Adrenal gland (tissue), 12 donors: Measurements from ENCODE around the gene ERBIN. TPM values are rescaled to one million over a fixed set of nuclear protein-coding genes. Genes with fewer than 3 reads are reported as not detected.

ENCODE experiments used
- DNase-seq, 7 donors: peaks; one replicate each; pipeline ENCODE4 v3.0.0-alpha.2; 2019 to 2020
- H3K27ac ChIP-seq, 5 donors: fragments of 200-600 bp; sonication (generic) in 4 of 5; 1 replicate in 3 of 5; 2 replicates in 2 of 5; pipeline versions ENCODE4 v1.5.1 to v1.8.0; 2016 to 2020; ENCODE audit warnings: mild to moderate bottlenecking in 1 of 5
- H3K27me3 ChIP-seq: fragments of 200-600 bp; 2 replicates; pipeline ENCODE4 v1.8.0; 2021
- H3K36me3 ChIP-seq, 2 donors: fragments of 200-600 bp; replicated peaks in 1 of 2; 1 replicate in 1 of 2; 2 replicates in 1 of 2; pipeline versions ENCODE4 v1.5.1 to v1.8.0; 2018 to 2022
- H3K4me1 ChIP-seq, 2 donors: fragments of 200-600 bp; replicated peaks in 1 of 2; 1 replicate in 1 of 2; 2 replicates in 1 of 2; pipeline versions ENCODE4 v1.5.1 to v1.8.0; 2018 to 2021
- H3K4me3 ChIP-seq, 4 donors: fragments of 200-600 bp; sonication (generic) in 3 of 4; one replicate each; pipeline ENCODE4 v1.5.1; 2016 to 2018
- H3K9me3 ChIP-seq, 3 donors: fragments of 200-600 bp; sonication (generic) in 1 of 3; replicated peaks in 1 of 3; 1 replicate in 2 of 3; 2 replicates in 1 of 3; pipeline versions ENCODE4 v1.5.1 to v1.8.0; 2016 to 2021
- CTCF ChIP-seq, 6 experiments: fragments of 450-650 bp in 4 of 6; fragments of 200-600 bp in 2 of 6; sonication (generic) in 1 of 6; IDR thresholded peaks; 1 replicate in 5 of 6; 2 replicates in 1 of 6; pipeline versions ENCODE4 v1.5.1 to v1.8.0; 2016 to 2021; ENCODE audit warnings: antibody characterized with exemption in 6 of 6, mild to moderate bottlenecking in 2 of 6, moderate library complexity in 1 of 6
- POLR2A ChIP-seq, 2 donors: fragments of 450-650 bp; IDR thresholded peaks; one replicate each; pipeline ENCODE4 v1.6.1; 2017; ENCODE audit warnings: antibody characterized with exemption in 2 of 2, mild to moderate bottlenecking in 2 of 2, moderate library complexity in 1 of 2
- WGBS, 4 donors: extraction: QIAGEN DNeasy Blood & Tissue Kit in 2 of 4; methylation state at CpG; one replicate each; pipeline versions ENCODE4 v1.1.5 to v1.1.7; 2013 to 2017; 5-methylcytosine and 5-hydroxymethylcytosine counted together
- intact Hi-C, 2 donors: fragments of 100-400 bp; cut with DNase I; formaldehyde crosslinking; loops; one replicate each; pipeline versions ENCODE4 v1.14.1 to v1.15.0; 2022 to 2023
- polyA plus RNA-seq, 3 donors: library from polyadenylated mRNA; stranded (reverse); fragments of 200-250 nt in 2 of 3; fragments of 350-450 nt in 1 of 3; fragmentation: Illumina TruSeq in 1 of 3; extraction: RNeasy Lipid Tissue Mini Kit (QIAGEN cat#74804) in 1 of 3; gene quantifications; one replicate each; pipeline ENCODE4 v1.2.3, GENCODE V29; 2013 to 2014
- total RNA-seq, 9 donors: library from RNA; depleted of rRNA in 4 of 9; stranded (reverse); fragments of >200 nt in 4 of 9; fragments of 120-200 nt in 1 of 9; fragmentation: NEBNext Ultra II Directional in 1 of 9; extraction: Animal tissue kit (Norgen Biotek cat#: 25700) in 1 of 9; gene quantifications; one replicate each; pipeline versions ENCODE4 v1.1.0 to v1.2.4, GENCODE V29; 2013 to 2023
- donor health status: healthy with polysubstance abuse.
- donor health status: Bipolar disorder and iron deficiency.
- donor health status: DM: yes; HTN: yes; CAD: no.
- donor health status: DM: no; HTN: no; CAD: no.
- donor health status: DM: no; HTN: no; CAD: no.
- donor health status: DM: yes; HTN: yes; CAD: no.

ERBIN gene
- total and polyA plus RNA-seq, 12 donors, result 10.7 to 74.0 (median 47.0) TPM

- WGBS, 4 donors, result 91 to 97% (median 95%) methylated on average over 9 of the region's 9 CpGs
- Histone ChIP-seq H3K27ac (no peak overlapping the region), H3K4me1 (no peaks in the 10 kb centered on the region), H3K36me3 (no peaks in the 10 kb centered on the region), H3K27me3 (no peaks in the 10 kb centered on the region), H3K9me3 (no peaks in the 10 kb centered on the region), H3K4me3 (no peak overlapping the region)
- intact Hi-C loops, result no loop called here
- TF ChIP-seq POLR2A (IDR thresholded peaks at IDR 0.05), result no peak
- TF ChIP-seq CTCF (IDR thresholded peaks at IDR 0.05), result no peak
- no peak for DNase-seq
Observed at GRCh38 chr5:65999061-65999723, 72.8 kb downstream of the ERBIN start.

GRCh38 chr5:66001952-66002351 is 75.6 kb downstream of the ERBIN start:
- Histone ChIP-seq H3K27ac (no peak overlapping the region), H3K36me3 (no peaks in the 10 kb centered on the region), H3K27me3 (no peaks in the 10 kb centered on the region), H3K4me1 (no peaks in the 10 kb centered on the region), H3K4me3 (no peak overlapping the region), H3K9me3 (no peaks in the 10 kb centered on the region)
- WGBS, 4 donors, result 94 to 98% (median 97%) methylated on average over 4 of the region's 4 CpGs
- intact Hi-C loops, result no loop called here
- DNase-seq, result no peak
- TF ChIP-seq POLR2A (IDR thresholded peaks at IDR 0.05) (no peak), CTCF (IDR thresholded peaks at IDR 0.05) (no peak)

GRCh38 chr5:66002415-66002814 is 76.0 kb downstream of the ERBIN start:
- no peaks in the 10 kb centered on the region for H3K27me3 ChIP-seq
- no peak overlapping the region for H3K27ac ChIP-seq
- TF ChIP-seq CTCF (IDR thresholded peaks at IDR 0.05) (no peak), POLR2A (IDR thresholded peaks at IDR 0.05) (no peak)
- intact Hi-C loops, result no loop called here
- H3K9me3 ChIP-seq, result no peaks in the 10 kb centered on the region
- H3K36me3 ChIP-seq, result no peaks in the 10 kb centered on the region
- no peak overlapping the region for H3K4me3 ChIP-seq
- no peak for DNase-seq
- WGBS, 4 donors, result 86 to 88% (median 87%) methylated on average over 2 of the region's 2 CpGs
- no peaks in the 10 kb centered on the region for H3K4me1 ChIP-seq

- intact Hi-C loops, result no loop called here
- WGBS, 4 donors, result 98 to 100% (median 98%) methylated on average over 14 of the region's 14 CpGs
Observed at GRCh38 chr5:66004216-66004615, 77.8 kb downstream of the ERBIN start.

More at GRCh38 chr5:66004216-66004615, 77.8 kb downstream of the ERBIN start:
- Histone ChIP-seq H3K36me3 (no peaks in the 10 kb centered on the region), H3K27me3 (no peaks in the 10 kb centered on the region), H3K4me1 (no peaks in the 10 kb centered on the region), H3K4me3 (no peak overlapping the region), H3K9me3 (no peaks in the 10 kb centered on the region), H3K27ac (no peak overlapping the region)
- TF ChIP-seq CTCF (IDR thresholded peaks at IDR 0.05), result no peak
- no peak for TF ChIP-seq POLR2A (IDR thresholded peaks at IDR 0.05)
- no peak for DNase-seq
